Skeletal muscle cell (primary cell): ENCODE results near the gene MED13L.
"Not testable (repeated sequence)": the region's sequence is repeated elsewhere in the genome, so short reads cannot be mapped to it uniquely, and the experiment has no call there.

Source experiments
- DNase-seq: peaks from one replicate; pipeline ENCODE4 v3.0.0-alpha.2; 2010; ENCODE audit warnings: low read depth
- H3K4me3 ChIP-seq: 2 replicates; pipeline ENCODE4 v1.5.1; 2011; ENCODE audit warnings: low read depth, mild to moderate bottlenecking, control low read depth, low read length, moderate library complexity

Gene MED13L

GRCh38 chr12:115976829-115977228, 300.7 kb downstream of the MED13L start:
- not testable (repeated sequence) for H3K4me3 ChIP-seq, DNase-seq

- no peak for DNase-seq
Observed at GRCh38 chr12:115975411-115975810, 302.1 kb downstream of the MED13L start.

DNA sequence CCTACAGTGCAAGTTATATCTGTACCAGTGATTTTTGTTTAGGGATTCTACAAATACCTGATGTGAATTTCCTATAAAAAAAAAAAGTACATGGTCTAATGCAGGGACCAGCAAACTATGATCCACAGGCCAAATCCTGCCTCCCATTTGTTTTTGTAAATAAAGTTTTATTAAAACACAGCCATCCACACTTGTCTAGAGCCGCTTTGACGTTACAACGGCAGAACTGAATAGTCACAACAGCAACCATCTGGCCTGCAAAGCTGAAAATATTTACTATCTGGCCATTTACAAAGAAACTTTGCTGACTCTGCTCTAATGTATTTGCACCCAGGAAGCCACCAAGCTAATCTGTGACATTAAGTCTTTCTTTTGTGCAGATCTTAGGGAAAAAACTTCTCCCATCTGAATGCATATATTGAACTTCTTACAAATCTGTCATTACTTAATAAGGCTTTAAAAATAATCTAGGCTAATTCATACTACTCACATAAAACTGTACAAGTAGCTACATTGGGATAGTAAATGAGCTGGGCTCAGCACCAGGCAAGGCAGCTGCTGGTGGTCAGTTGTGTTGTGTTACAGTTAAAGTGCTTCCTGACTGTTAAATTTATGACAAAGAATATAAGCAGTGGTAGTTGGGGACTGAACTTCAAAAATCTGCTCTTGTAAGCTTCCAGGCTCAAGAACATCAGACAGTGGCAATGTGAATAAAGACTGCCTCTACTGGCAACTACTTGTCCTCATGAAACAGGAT, 303.3 kb downstream of the MED13L start:
- H3K4me3 ChIP-seq, result no peak overlapping the region
- DNase-seq, result no peak

More at GRCh38 chr12:115975411-115975810, 302.1 kb downstream of the MED13L start:
- H3K4me3 ChIP-seq, result no peak overlapping the region

DNA sequence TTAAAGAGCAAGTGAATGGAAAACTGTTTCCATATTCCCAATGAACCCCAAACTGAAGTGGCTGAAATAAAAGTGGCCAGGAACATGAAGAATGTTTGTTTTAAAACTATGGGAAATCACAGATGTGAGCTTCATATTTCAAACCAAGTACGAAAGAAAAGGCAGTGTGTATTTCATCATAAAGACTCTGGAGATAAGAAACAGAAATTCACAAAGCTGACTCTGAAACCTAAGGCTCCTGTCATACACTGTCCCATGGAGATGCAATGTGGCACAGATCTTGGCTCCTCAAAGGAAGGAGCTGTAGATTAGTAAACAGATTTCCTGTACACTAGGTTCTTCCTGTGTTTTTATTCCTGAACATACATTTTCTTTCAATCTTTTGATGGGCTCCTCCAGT, 304.4 kb downstream of the MED13L start:
- no peak overlapping the region for H3K4me3 ChIP-seq
- DNase-seq, result no peak

- no peak for DNase-seq
- no peak overlapping the region for H3K4me3 ChIP-seq
Observed at GRCh38 chr12:115972241-115972640, 305.3 kb downstream of the MED13L start.

- DNase-seq, result no peak
- no peak overlapping the region for H3K4me3 ChIP-seq
Observed at GRCh38 chr12:115968211-115968610, 309.3 kb downstream of the MED13L start.

DNA sequence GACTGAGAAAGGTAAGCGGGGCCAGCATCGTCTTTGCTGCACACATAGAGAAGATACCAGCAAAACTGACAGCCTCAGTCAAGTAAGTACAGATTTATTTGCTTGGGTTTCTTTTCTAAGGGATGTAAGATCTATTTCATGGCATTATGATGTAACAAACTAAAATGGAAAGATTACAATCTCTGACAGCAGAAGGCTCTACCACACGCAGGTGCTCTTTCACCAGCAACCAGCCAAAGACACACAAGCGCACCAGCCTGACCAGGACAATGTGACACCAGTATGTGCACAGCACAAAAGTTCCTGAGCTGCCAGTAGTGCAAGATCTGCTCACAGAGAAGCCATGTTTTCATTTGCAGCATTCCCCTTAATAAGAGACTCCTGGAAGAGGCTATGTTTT, 311.1 kb downstream of the MED13L start:
- DNase-seq, result no peak
- H3K4me3 ChIP-seq, result no peak overlapping the region

DNA sequence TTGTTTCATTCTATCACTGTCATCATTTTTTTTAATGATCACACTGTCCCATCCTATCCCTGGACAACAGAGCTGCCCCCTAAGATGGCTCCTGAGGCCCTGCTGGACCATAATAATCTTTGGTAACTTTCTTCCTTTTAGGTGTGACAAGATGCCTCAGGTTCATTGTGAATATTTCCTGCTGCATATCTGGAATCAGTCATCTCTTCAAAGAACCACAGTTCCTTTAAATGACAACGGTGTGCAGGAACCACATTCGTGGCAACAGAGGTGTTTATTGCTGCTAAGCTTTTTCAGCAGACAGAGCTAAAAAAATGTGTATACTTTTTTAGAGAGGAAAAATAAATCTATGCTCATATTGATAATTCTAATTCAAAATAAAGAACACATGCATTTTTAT, 312.9 kb downstream of the MED13L start:
- H3K4me3 ChIP-seq, result no peak overlapping the region
- DNase-seq, result no peak

- DNase-seq, result no peak
- no peak overlapping the region for H3K4me3 ChIP-seq
Observed at GRCh38 chr12:115964214-115964613, 313.3 kb downstream of the MED13L start.

DNA sequence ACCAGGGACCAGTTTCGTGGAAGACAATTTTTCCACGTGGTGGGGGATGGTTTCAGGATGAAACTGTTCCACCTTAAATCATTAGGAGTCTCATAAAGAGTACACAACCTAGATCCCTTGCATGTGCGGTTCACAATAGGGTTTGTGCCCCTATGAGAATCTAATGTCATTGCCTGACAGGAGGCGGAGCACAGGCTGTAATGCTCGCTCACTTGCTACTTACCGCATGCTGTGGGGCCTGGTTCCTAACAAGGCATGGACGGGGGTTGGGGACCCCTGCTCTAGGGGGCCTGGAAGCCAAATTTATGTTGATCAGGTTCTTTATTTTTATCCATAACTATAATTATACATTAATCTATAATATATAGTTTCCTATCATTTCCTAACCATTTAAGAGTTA, 315.3 kb downstream of the MED13L start:
- DNase-seq, result no peak
- H3K4me3 ChIP-seq, result no peak overlapping the region

DNA sequence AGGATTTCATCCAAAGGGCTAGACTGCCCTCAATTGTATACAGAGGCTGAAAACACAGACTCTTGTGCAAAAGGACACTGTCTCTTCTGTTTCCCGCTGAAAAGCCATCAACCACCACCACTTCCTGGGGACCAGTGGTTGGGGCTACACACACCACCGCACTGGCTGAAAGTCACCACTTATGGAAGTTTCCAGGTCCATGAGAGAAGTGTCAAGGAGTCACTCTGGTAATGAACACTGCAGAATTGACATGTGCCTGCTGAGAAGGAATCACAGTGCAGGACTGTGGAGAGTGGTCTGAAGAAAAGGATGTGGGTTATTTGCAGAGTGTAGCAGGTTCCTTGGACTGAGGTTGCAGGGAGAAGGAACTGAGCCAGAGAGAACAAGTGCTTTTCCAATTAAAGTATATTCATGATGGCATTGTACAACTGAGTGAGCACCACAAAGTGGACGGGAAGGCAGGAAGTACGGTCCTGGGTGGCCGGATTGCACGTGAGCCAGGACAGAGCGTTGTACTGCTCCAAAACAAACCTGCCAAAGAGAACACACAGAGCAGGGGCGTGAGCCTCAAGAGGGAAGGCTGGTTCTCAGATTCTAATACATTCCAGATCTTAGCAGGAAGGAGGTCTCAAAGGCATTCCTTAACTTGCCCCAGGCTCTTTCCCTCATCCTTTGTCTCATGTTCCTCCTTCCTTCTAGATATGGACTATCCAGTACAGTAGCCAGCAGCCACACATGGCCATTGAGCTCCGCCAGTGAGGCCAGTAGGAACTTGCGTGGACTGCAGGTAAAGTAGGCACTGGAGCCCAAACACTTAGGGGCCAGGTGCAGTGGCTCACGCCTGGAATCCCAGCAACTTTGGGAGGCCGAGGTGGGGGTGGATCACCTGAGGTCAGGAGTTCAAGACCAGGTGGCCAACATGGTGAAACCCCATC, 316.4 kb downstream of the MED13L start:
- no peak overlapping the region for H3K4me3 ChIP-seq
- no peak for DNase-seq

- no peak overlapping the region for H3K4me3 ChIP-seq
- DNase-seq, result no peak
Observed at GRCh38 chr12:115957686-115958290, 319.7 kb downstream of the MED13L start.

GRCh38 chr12:115956659-115957058, 320.8 kb downstream of the MED13L start:
- DNase-seq, result no peak
- H3K4me3 ChIP-seq, result no peak overlapping the region

- no peak overlapping the region for H3K4me3 ChIP-seq
- no peak for DNase-seq
Observed at GRCh38 chr12:115956236-115956635, 321.3 kb downstream of the MED13L start.

- H3K4me3 ChIP-seq, result no peak overlapping the region
- DNase-seq, result no peak
Observed at GRCh38 chr12:115953450-115953849, 324.0 kb downstream of the MED13L start.

DNA sequence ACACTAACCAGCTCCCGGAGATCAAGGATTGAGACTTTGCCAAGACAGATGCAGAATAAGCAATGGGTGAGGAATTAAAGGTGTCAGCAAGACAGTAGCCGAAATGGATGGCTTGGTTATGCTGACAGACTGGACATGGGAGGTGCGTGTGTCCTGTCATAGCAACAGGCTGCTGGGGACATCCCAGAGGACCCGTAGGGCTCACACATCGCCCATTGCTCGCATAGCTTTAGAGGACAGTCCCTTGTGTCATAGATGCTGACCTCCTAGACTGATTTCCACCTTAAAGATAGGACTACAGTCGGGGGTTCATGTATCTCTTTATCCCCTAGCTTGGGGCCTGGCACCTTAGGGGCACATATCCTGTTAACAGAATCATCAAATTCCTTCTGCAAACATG, 324.5 kb downstream of the MED13L start:
- no peak overlapping the region for H3K4me3 ChIP-seq
- no peak for DNase-seq

DNA sequence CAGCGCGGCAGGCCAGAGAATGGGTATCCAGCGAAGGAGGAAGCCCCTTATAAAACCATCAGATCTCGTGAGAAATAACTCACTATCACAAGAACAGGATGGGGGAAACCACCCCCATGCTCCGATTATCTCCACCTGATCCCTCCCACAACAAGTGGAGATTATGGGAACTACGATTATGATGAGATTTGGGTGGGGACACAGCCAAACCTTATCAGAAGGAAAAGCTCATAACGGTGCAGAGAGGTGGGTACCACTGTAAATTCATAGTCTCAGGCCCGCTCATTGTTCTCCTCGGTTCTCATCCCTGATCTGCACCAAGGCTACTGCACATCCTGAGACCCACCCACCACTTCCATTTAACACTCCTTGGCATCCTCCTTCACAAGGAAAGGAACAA, 326.5 kb downstream of the MED13L start:
- no peak overlapping the region for H3K4me3 ChIP-seq
- no peak for DNase-seq

DNA sequence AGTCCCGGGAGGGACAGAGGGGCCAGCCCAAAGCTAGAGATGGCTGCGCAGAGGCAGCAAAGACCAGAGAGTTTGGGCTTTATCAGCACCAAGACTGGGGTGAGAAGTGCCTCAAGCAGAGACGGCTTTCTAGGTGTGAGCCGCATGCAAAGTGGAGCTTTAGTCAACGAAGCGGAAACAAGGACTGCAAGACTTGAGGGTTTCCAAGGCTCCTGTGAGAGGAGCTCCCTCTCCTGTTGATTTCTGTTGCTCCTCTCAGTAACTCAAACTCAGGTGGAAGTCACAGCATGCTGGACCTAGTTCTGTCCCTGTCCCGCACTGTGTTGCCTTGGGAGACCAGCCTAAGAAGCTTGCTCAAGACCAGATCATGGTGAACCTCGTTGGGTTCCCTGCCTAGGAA, 327.8 kb downstream of the MED13L start:
- no peak overlapping the region for H3K4me3 ChIP-seq
- DNase-seq, result no peak

- no peak overlapping the region for H3K4me3 ChIP-seq
- no peak for DNase-seq
Observed at GRCh38 chr12:115947696-115948062, 329.8 kb downstream of the MED13L start.
